ENCODE measurements around the gene PER2. TPM values are rescaled to one million over a fixed set of nuclear protein-coding genes. Genes with fewer than 3 reads are reported as not detected.

Gene PER2
- total and polyA plus RNA-seq, 2 of the 13 experiments (the other 11 are each of a cell fraction or from before 2014, with no cell fraction given): 5.1 to 9.4 TPM

- TF ChIP-seq ARID4A (CRISPR knock-in tag; IDR thresholded peaks at IDR 0.05; ENCODE audit: borderline replicate concordance) (no peak), SMAD9 (CRISPR knock-in tag; IDR thresholded peaks at IDR 0.05) (no peak), ZNF546 (CRISPR knock-in tag; conservative IDR thresholded peaks at IDR 0.05) (0 out of 2 replicates have a peak, but pooled peaks have one; percentile 53), ZNF558 (CRISPR knock-in tag; IDR thresholded peaks at IDR 0.05; ENCODE audit: borderline replicate concordance) (no peak), MATR3 (CRISPR knock-in tag; IDR thresholded peaks at IDR 0.05) (no peak), SCMH1 (CRISPR knock-in tag; IDR thresholded peaks at IDR 0.05; ENCODE audit: borderline replicate concordance) (no peak), ONECUT2 (CRISPR knock-in tag; IDR thresholded peaks at IDR 0.05) (no peak), TCF7 (IDR thresholded peaks at IDR 0.05; ENCODE audit: low read depth) (no peak), ZNF605 (CRISPR knock-in tag; IDR thresholded peaks at IDR 0.05) (no peak), ZKSCAN1 (IDR thresholded peaks at IDR 0.05; ENCODE audit: low read length) (no peak), ZNF512 (CRISPR knock-in tag; IDR thresholded peaks at IDR 0.05) (peak; percentile 93), ZNF24 (IDR thresholded peaks at IDR 0.05) (no peak), HCFC1 (IDR thresholded peaks at IDR 0.05; ENCODE audit: low read depth, low read length) (no peak), MEIS1 (CRISPR knock-in tag; IDR thresholded peaks at IDR 0.05; ENCODE audit: borderline replicate concordance) (no peak), MXD4 (CRISPR knock-in tag; IDR thresholded peaks at IDR 0.05) (no peak), FOXA1 (IDR thresholded peaks at IDR 0.05) (0 out of 2 replicates have a peak, but pooled peaks have one; percentile 7), FOXA1 (CRISPR knock-in tag; IDR thresholded peaks at IDR 0.05) (no peak)
- TF ChIP-seq, protein P1, sequence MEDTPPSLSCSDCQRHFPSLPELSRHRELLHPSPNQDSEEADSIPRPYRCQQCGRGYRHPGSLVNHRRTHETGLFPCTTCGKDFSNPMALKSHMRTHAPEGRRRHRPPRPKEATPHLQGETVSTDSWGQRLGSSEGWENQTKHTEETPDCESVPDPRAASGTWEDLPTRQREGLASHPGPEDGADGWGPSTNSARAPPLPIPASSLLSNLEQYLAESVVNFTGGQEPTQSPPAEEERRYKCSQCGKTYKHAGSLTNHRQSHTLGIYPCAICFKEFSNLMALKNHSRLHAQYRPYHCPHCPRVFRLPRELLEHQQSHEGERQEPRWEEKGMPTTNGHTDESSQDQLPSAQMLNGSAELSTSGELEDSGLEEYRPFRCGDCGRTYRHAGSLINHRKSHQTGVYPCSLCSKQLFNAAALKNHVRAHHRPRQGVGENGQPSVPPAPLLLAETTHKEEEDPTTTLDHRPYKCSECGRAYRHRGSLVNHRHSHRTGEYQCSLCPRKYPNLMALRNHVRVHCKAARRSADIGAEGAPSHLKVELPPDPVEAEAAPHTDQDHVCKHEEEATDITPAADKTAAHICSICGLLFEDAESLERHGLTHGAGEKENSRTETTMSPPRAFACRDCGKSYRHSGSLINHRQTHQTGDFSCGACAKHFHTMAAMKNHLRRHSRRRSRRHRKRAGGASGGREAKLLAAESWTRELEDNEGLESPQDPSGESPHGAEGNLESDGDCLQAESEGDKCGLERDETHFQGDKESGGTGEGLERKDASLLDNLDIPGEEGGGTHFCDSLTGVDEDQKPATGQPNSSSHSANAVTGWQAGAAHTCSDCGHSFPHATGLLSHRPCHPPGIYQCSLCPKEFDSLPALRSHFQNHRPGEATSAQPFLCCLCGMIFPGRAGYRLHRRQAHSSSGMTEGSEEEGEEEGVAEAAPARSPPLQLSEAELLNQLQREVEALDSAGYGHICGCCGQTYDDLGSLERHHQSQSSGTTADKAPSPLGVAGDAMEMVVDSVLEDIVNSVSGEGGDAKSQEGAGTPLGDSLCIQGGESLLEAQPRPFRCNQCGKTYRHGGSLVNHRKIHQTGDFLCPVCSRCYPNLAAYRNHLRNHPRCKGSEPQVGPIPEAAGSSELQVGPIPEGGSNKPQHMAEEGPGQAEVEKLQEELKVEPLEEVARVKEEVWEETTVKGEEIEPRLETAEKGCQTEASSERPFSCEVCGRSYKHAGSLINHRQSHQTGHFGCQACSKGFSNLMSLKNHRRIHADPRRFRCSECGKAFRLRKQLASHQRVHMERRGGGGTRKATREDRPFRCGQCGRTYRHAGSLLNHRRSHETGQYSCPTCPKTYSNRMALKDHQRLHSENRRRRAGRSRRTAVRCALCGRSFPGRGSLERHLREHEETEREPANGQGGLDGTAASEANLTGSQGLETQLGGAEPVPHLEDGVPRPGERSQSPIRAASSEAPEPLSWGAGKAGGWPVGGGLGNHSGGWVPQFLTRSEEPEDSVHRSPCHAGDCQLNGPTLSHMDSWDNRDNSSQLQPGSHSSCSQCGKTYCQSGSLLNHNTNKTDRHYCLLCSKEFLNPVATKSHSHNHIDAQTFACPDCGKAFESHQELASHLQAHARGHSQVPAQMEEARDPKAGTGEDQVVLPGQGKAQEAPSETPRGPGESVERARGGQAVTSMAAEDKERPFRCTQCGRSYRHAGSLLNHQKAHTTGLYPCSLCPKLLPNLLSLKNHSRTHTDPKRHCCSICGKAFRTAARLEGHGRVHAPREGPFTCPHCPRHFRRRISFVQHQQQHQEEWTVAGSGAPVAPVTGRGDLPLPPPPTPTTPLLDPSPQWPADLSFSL (CRISPR knock-in tag; IDR thresholded peaks at IDR 0.05): no peak
These were observed 7.0 kb upstream of the PER2 start (continued) for GRCh38 chr2:238295144-238296112.
